SK-N-MC (cell line): ENCODE measurements around the gene DHRS13.

Experiments used
- EZH2 ChIP-seq: fragments of 200-600 bp; sonication (generic); IDR thresholded peaks from one replicate; pipeline ENCODE4 v1.6.1; 2017; ENCODE audit warnings: antibody characterized with exemption
- POLR2AphosphoS5 ChIP-seq: IDR thresholded peaks from 2 replicates; pipeline ENCODE4 v1.6.1; 2012; ENCODE audit warnings: mild to moderate bottlenecking, low read depth, low read length, borderline replicate concordance

- TF ChIP-seq EZH2: no peak
- no peak for TF ChIP-seq POLR2AphosphoS5
Measured at GRCh38 chr17:28875848-28876550, 26.9 kb downstream of the DHRS13 start.
